ENCODE results near the gene GNAL.

GNAL gene

DNA sequence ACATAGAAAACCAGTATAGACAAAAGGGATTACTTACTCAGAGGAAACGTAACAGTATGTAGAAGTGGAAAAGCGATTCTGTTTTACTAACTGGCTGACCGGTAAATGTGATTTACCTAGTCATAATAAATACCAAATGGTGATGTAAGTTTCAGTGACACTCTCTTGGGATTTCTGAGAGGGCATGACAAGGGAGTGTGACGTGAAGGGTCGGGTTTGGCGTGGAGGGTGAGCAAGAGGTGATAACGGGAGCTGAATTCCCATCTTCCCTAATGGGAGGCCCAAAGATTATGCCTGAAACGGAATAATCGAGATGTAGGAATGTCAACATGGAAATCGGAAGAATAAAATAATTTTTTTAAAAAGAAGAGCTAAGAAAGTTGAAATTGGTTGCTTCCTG lies 12.7 kb upstream of the GNAL start:
- no peak overlapping the region for H2AFZ ChIP-seq (ENCODE audit: low read depth, low read length, severe bottlenecking)
- no peaks in the 10 kb centered on the region for H3K27me3 ChIP-seq (ENCODE audit: low read length)
- no peaks in the 10 kb centered on the region for H3K9me3 ChIP-seq (ENCODE audit: insufficient read depth, low read length)
- no peaks in the 10 kb centered on the region for H4K20me1 ChIP-seq (ENCODE audit: low read depth, low read length)
- H3K9ac ChIP-seq (ENCODE audit: low read length): no peak overlapping the region
- TF ChIP-seq, protein P1, sequence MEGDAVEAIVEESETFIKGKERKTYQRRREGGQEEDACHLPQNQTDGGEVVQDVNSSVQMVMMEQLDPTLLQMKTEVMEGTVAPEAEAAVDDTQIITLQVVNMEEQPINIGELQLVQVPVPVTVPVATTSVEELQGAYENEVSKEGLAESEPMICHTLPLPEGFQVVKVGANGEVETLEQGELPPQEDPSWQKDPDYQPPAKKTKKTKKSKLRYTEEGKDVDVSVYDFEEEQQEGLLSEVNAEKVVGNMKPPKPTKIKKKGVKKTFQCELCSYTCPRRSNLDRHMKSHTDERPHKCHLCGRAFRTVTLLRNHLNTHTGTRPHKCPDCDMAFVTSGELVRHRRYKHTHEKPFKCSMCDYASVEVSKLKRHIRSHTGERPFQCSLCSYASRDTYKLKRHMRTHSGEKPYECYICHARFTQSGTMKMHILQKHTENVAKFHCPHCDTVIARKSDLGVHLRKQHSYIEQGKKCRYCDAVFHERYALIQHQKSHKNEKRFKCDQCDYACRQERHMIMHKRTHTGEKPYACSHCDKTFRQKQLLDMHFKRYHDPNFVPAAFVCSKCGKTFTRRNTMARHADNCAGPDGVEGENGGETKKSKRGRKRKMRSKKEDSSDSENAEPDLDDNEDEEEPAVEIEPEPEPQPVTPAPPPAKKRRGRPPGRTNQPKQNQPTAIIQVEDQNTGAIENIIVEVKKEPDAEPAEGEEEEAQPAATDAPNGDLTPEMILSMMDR (IDR thresholded peaks at IDR 0.05; ENCODE audit: insufficient read depth, low read length, poor library complexity, severe bottlenecking): no peak
- no peak for TF ChIP-seq EZH2phosphoT487 (conservative IDR thresholded peaks at IDR 0.05; ENCODE audit: low read length)
- H3K27ac ChIP-seq (ENCODE audit: low read depth, low read length): no peak overlapping the region
- no peaks in the 10 kb centered on the region for H3K9me2 ChIP-seq (replicated peaks; ENCODE audit: insufficient read depth, low read length)
- H3K79me2 ChIP-seq (ENCODE audit: insufficient read depth, low read length): no peaks in the 10 kb centered on the region
- H3F3A ChIP-seq (ENCODE audit: insufficient read depth): no peaks in the 10 kb centered on the region
- H3K36me3 ChIP-seq (ENCODE audit: low read length): no peaks in the 10 kb centered on the region
- no peak overlapping the region for H3K4me2 ChIP-seq (ENCODE audit: low read depth, low read length, poor library complexity, severe bottlenecking)
- H3K4me3 ChIP-seq (ENCODE audit: insufficient read depth, low read length, poor library complexity, severe bottlenecking): no peak overlapping the region

GRCh38 chr18:11676867-11677266 lies 12.2 kb upstream of the GNAL start:
- Histone ChIP-seq H3F3A (ENCODE audit: insufficient read depth) (no peaks in the 10 kb centered on the region), H3K9ac (ENCODE audit: low read length) (no peak overlapping the region), H3K27ac (ENCODE audit: low read depth, low read length) (no peak overlapping the region), H3K27me3 (ENCODE audit: low read length) (no peaks in the 10 kb centered on the region), H3K4me2 (ENCODE audit: low read depth, low read length, poor library complexity, severe bottlenecking) (no peak overlapping the region), H3K4me3 (ENCODE audit: insufficient read depth, low read length, poor library complexity, severe bottlenecking) (no peak overlapping the region), H3K36me3 (ENCODE audit: low read length) (no peaks in the 10 kb centered on the region), H4K20me1 (ENCODE audit: low read depth, low read length) (no peaks in the 10 kb centered on the region), H3K9me3 (ENCODE audit: insufficient read depth, low read length) (no peaks in the 10 kb centered on the region), H3K79me2 (ENCODE audit: insufficient read depth, low read length) (no peaks in the 10 kb centered on the region), H3K9me2 (replicated peaks; ENCODE audit: insufficient read depth, low read length) (no peaks in the 10 kb centered on the region), H2AFZ (ENCODE audit: low read depth, low read length, severe bottlenecking) (no peak overlapping the region)
- TF ChIP-seq, protein P1 (IDR thresholded peaks at IDR 0.05; ENCODE audit: insufficient read depth, low read length, poor library complexity, severe bottlenecking): no peak
- TF ChIP-seq EZH2phosphoT487 (conservative IDR thresholded peaks at IDR 0.05; ENCODE audit: low read length): no peak

DNA sequence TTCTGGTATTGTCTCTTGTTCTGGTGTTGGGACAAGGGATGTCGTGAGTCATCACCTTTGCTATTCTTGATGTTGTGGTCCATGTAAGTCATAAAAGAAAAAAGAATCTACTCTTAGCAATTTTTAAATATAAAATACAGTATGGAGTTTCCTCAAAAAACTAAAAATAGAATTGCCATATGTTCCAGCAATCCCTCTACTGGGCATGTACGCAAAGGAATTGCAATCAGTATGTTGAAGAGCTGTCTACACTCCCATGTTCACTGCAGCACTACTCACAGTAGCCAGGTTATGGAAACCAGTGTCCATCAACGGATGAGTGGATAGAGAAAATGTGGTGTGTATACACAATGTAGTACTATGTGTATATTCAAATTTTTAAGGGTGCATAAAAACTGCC lies 10.9 kb upstream of the GNAL start:
- Histone ChIP-seq H2AFZ (ENCODE audit: low read depth, low read length, severe bottlenecking) (no peak overlapping the region), H3K9me2 (replicated peaks; ENCODE audit: insufficient read depth, low read length) (no peaks in the 10 kb centered on the region), H4K20me1 (ENCODE audit: low read depth, low read length) (no peaks in the 10 kb centered on the region), H3K4me3 (ENCODE audit: insufficient read depth, low read length, poor library complexity, severe bottlenecking) (no peak overlapping the region), H3K27me3 (ENCODE audit: low read length) (0 out of 2 replicates have a peak, but pooled peaks cover 3% of the 10 kb centered on the region), H3K9me3 (ENCODE audit: insufficient read depth, low read length) (no peaks in the 10 kb centered on the region), H3K27ac (ENCODE audit: low read depth, low read length) (no peak overlapping the region), H3F3A (ENCODE audit: insufficient read depth) (no peaks in the 10 kb centered on the region), H3K4me2 (ENCODE audit: low read depth, low read length, poor library complexity, severe bottlenecking) (no peak overlapping the region), H3K36me3 (ENCODE audit: low read length) (no peaks in the 10 kb centered on the region), H3K79me2 (ENCODE audit: insufficient read depth, low read length) (no peaks in the 10 kb centered on the region), H3K9ac (ENCODE audit: low read length) (no peak overlapping the region)
- TF ChIP-seq, protein P1 (IDR thresholded peaks at IDR 0.05; ENCODE audit: insufficient read depth, low read length, poor library complexity, severe bottlenecking): no peak
- no peak for TF ChIP-seq EZH2phosphoT487 (conservative IDR thresholded peaks at IDR 0.05; ENCODE audit: low read length)
